Astrocyte (in vitro differentiated cells and primary cell): ENCODE results near the gene SPPL3. TPM values are rescaled to one million over a fixed set of nuclear protein-coding genes. Genes with fewer than 3 reads are reported as not detected.

Experiments
- DNase-seq: peaks from one replicate; pipeline ENCODE4 v3.0.0-alpha.2; 2010; ENCODE audit warnings: low read depth
- FAIRE-seq: peaks from 2 replicates; lab custom pipeline; 2011; peaks lifted over from hg19 to GRCh38; lab: Jason Lieb, UNC
- H2AFZ ChIP-seq: 2 replicates; pipeline ENCODE4 v1.6.0; 2012; ENCODE audit warnings: low read depth, low read length, inconsistent platforms
- H3K27ac ChIP-seq: 2 replicates; pipeline ENCODE4 v1.5.1; 2011; ENCODE audit warnings: low read depth, low read length, inconsistent platforms
- H3K27me3 ChIP-seq: 2 replicates; pipeline ENCODE4 v1.6.0; 2011; ENCODE audit warnings: low read length, inconsistent platforms; ENCODE audit not compliant: insufficient read depth
- H3K36me3 ChIP-seq: 2 replicates; pipeline ENCODE4 v1.5.1; 2011; ENCODE audit warnings: low read length, inconsistent platforms; ENCODE audit not compliant: insufficient read depth
- H3K4me1 ChIP-seq: 2 replicates; pipeline ENCODE4 v1.5.1; 2011; ENCODE audit warnings: low read length, inconsistent platforms; ENCODE audit not compliant: insufficient read depth
- H3K4me2 ChIP-seq: 2 replicates; pipeline ENCODE4 v1.6.0; 2012; ENCODE audit warnings: low read length, inconsistent platforms
- H3K4me3 ChIP-seq: 2 replicates; pipeline ENCODE4 v1.5.1; 2011; ENCODE audit warnings: low read depth, mild to moderate bottlenecking, low read length, inconsistent platforms; ENCODE audit not compliant: insufficient read depth
- H3K79me2 ChIP-seq: 2 replicates; pipeline ENCODE4 v1.6.0; 2012; ENCODE audit warnings: mild to moderate bottlenecking, low read length, inconsistent platforms; ENCODE audit not compliant: insufficient read depth
- H3K9ac ChIP-seq: 2 replicates; pipeline ENCODE4 v1.6.0; 2012; ENCODE audit warnings: mild to moderate bottlenecking, low read length, inconsistent platforms
- H3K9me3 ChIP-seq: 2 replicates; pipeline ENCODE4 v1.5.1; 2012; ENCODE audit warnings: low read depth, mild to moderate bottlenecking, low read length, inconsistent platforms; ENCODE audit not compliant: insufficient read depth
- H4K20me1 ChIP-seq: 2 replicates; pipeline ENCODE4 v1.6.0; 2012; ENCODE audit warnings: low read length, inconsistent platforms; ENCODE audit not compliant: insufficient read depth
- H3K27ac Mint-ChIP-seq: one replicate; pipeline ENCODE4 v1.8.0; 2021; ENCODE audit warnings: mild to moderate bottlenecking, mixed read lengths; ENCODE audit not compliant: unreplicated experiment
- H3K27me3 Mint-ChIP-seq: one replicate; pipeline ENCODE4 v1.8.0; 2021; ENCODE audit warnings: low read depth, mixed read lengths; ENCODE audit not compliant: unreplicated experiment
- H3K36me3 Mint-ChIP-seq: one replicate; pipeline ENCODE4 v1.8.0; 2021; ENCODE audit warnings: low read depth, mixed read lengths; ENCODE audit not compliant: unreplicated experiment
- H3K4me1 Mint-ChIP-seq: one replicate; pipeline ENCODE4 v1.8.0; 2021; ENCODE audit warnings: low read depth, mixed read lengths; ENCODE audit not compliant: unreplicated experiment
- H3K4me3 Mint-ChIP-seq: one replicate; pipeline ENCODE4 v1.8.0; 2021; ENCODE audit warnings: mild to moderate bottlenecking, moderate library complexity, mixed read lengths; ENCODE audit not compliant: unreplicated experiment
- H3K9me3 Mint-ChIP-seq: one replicate; pipeline ENCODE4 v1.8.0; 2021; ENCODE audit warnings: mild to moderate bottlenecking, mixed read lengths; ENCODE audit not compliant: unreplicated experiment
- CTCF ChIP-seq: IDR thresholded peaks from 2 replicates; pipeline ENCODE4 v1.5.1; 2011; ENCODE audit warnings: low read depth, mild to moderate bottlenecking, inconsistent platforms, low read length, moderate library complexity; ENCODE audit not compliant: insufficient read depth
- EZH2 ChIP-seq: IDR thresholded peaks from 2 replicates; pipeline ENCODE4 v1.6.1; 2012; ENCODE audit warnings: mild to moderate bottlenecking, low read length, inconsistent platforms; ENCODE audit not compliant: insufficient read depth
- total RNA-seq: library from RNA; stranded (reverse); gene quantifications from 2 replicates; pipeline ENCODE4 v1.2.1, GENCODE V29; 2021

The SPPL3 gene
- total RNA-seq, 1 donor from 2014 or later = 48.3 TPM

- DNase-seq = no peak
- Histone ChIP-seq H3K79me2 (no peaks in the 10 kb centered on the region), H3K9me3 (no peaks in the 10 kb centered on the region), H3K27me3 (no peaks in the 10 kb centered on the region), H3K4me1 (peaks cover 13% of the 10 kb centered on the region), H3K4me2 (peak overlapping the region; percentile 89), H3K36me3 (peaks cover 19% of the 10 kb centered on the region), H4K20me1 (no peaks in the 10 kb centered on the region), H2AFZ (peak overlapping the region; percentile 85), H3K4me3 (peak overlapping the region; percentile 64), H3K9ac (peak overlapping the region; percentile 80), H3K27ac (no peak overlapping the region)
- H3K9me3 Mint-ChIP-seq = no peaks in the 10 kb centered on the region
- H3K27me3 Mint-ChIP-seq = no peaks in the 10 kb centered on the region
- FAIRE-seq = no peak
- peak overlapping the region; percentile 64 for H3K27ac Mint-ChIP-seq
- H3K4me1 Mint-ChIP-seq = peaks cover 8% of the 10 kb centered on the region
- H3K4me3 Mint-ChIP-seq = peak overlapping the region; percentile 79
- TF ChIP-seq CTCF (no peak), EZH2 (no peak)
- peaks cover 18% of the 10 kb centered on the region for H3K36me3 Mint-ChIP-seq
Measured at GRCh38 chr12:120725151-120725658, 179.0 kb downstream of the SPPL3 start.

- Histone ChIP-seq H3K4me2 (peak overlapping the region; percentile 89), H3K27ac (no peak overlapping the region), H3K36me3 (peaks cover 24% of the 10 kb centered on the region), H3K79me2 (no peaks in the 10 kb centered on the region), H3K4me3 (no peak overlapping the region), H3K9me3 (no peaks in the 10 kb centered on the region), H3K27me3 (no peaks in the 10 kb centered on the region), H2AFZ (no peak overlapping the region), H3K4me1 (peaks cover 13% of the 10 kb centered on the region), H4K20me1 (no peaks in the 10 kb centered on the region), H3K9ac (no peak overlapping the region)
- Mint-ChIP-seq H3K27me3 (no peaks in the 10 kb centered on the region), H3K4me1 (peaks cover 10% of the 10 kb centered on the region), H3K27ac (peak overlapping the region; percentile 64), H3K4me3 (peak overlapping the region; percentile 79), H3K9me3 (no peaks in the 10 kb centered on the region), H3K36me3 (peaks cover 17% of the 10 kb centered on the region)
- DNase-seq (no peak), FAIRE-seq (no peak)
- no peak for TF ChIP-seq EZH2
- no peak for TF ChIP-seq CTCF
Measured at GRCh38 chr12:120724720-120725119, 179.4 kb downstream of the SPPL3 start.

- Histone ChIP-seq H3K9ac (no peak overlapping the region), H3K9me3 (no peaks in the 10 kb centered on the region), H3K36me3 (peaks cover 41% of the 10 kb centered on the region), H4K20me1 (peaks cover 6% of the 10 kb centered on the region), H3K27ac (no peak overlapping the region), H3K27me3 (no peaks in the 10 kb centered on the region), H3K79me2 (no peaks in the 10 kb centered on the region), H3K4me1 (peaks cover 13% of the 10 kb centered on the region), H2AFZ (no peak overlapping the region), H3K4me3 (no peak overlapping the region), H3K4me2 (no peak overlapping the region)
- TF ChIP-seq EZH2 = no peak
- TF ChIP-seq CTCF = no peak
- H3K9me3 Mint-ChIP-seq = no peaks in the 10 kb centered on the region
- no peak overlapping the region for H3K27ac Mint-ChIP-seq
- DNase-seq (no peak), FAIRE-seq (no peak)
- no peak overlapping the region for H3K4me3 Mint-ChIP-seq
- no peaks in the 10 kb centered on the region for H3K27me3 Mint-ChIP-seq
- peaks cover 16% of the 10 kb centered on the region for H3K36me3 Mint-ChIP-seq
- H3K4me1 Mint-ChIP-seq = peaks cover 15% of the 10 kb centered on the region
Measured at GRCh38 chr12:120722784-120723183, 181.4 kb downstream of the SPPL3 start.
